GM18511 (cell line): ENCODE data around the gene MGST3.
"Not testable (repeated sequence)": the region's sequence is repeated elsewhere in the genome, so short reads cannot be mapped to it uniquely, and the experiment has no call there.

Experiments
- ATAC-seq: cut with Tn5 transposase; IDR thresholded peaks from one replicate; pipeline ENCODE4 v1.9.1; 2021; ENCODE audit warnings: mild to moderate bottlenecking, moderate library complexity; ENCODE audit not compliant: unreplicated experiment

Gene MGST3

GRCh38 chr1:165630629-165631341 lies at the start of gene MGST3:
Gene MGST3, plus strand, starts transcription at chr1:165631234. Its CDS starts 18,614 bp downstream, at chr1:165649848.
- peak; percentile 83 for ATAC-seq

- no peak for ATAC-seq
Observed at GRCh38 chr1:165581926-165582325, 49.1 kb upstream of the MGST3 start.

DNA sequence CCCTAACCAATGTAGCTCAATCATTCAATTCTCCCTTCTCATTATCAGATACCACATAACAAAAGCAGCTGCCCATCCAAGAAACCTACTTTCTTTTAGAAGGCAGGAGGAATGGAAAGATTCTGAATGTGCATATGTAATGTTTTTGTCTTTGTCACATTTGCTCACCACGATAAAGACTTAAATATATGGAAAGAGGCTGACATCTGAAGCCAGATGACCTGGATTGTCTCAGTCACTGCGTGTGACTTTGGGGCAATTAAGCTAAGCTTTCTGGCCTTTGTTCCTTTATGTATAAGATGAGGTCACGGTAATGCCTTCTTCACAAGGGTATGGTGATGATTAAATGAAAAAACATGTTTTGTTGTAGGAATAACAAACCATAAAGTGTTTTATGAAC lies 44.6 kb upstream of the MGST3 start:
- no peak for ATAC-seq

- ATAC-seq, result not testable (repeated sequence)
Observed at GRCh38 chr1:165591391-165591790, 39.6 kb upstream of the MGST3 start.

DNA sequence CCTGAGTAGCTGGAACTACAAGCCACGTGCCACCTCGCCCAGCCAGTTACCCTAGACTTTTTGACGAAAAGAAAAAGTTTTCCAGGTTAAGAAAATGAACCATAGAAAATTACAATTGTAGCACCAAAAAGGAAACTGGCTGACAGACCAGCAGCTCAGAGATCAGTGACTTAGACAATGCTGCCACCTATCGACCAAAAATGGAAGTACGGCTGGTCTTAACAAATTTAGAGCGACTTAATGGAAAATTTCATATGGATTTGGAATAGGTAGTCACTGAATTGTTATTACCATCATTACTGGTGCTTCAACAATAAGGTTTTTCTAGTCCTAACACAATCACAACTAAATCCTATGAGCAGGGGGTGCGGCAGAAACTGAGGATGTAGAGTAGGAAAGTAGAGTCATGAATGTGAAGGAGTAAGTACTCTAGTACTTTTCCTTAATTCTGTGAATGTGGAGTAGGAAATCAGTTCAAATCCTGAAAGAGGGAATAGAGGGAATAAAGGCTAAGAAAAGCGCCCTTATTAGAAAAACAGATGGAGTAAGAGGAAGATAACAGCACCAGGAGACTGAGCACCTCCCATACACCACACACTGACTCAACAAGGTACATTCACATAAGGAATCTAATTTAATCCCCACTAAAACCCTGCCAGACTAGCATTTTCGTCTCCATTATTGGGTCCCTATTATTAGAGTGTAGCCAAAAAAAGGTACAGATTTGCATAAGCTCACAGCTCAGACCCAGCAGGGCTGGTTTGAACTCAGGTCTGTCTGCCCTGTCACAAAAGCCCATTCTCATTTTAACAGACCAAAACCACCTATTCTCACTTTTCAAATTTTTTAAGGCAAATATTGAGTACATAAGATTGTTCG lies 37.9 kb upstream of the MGST3 start:
- no peak for ATAC-seq

DNA sequence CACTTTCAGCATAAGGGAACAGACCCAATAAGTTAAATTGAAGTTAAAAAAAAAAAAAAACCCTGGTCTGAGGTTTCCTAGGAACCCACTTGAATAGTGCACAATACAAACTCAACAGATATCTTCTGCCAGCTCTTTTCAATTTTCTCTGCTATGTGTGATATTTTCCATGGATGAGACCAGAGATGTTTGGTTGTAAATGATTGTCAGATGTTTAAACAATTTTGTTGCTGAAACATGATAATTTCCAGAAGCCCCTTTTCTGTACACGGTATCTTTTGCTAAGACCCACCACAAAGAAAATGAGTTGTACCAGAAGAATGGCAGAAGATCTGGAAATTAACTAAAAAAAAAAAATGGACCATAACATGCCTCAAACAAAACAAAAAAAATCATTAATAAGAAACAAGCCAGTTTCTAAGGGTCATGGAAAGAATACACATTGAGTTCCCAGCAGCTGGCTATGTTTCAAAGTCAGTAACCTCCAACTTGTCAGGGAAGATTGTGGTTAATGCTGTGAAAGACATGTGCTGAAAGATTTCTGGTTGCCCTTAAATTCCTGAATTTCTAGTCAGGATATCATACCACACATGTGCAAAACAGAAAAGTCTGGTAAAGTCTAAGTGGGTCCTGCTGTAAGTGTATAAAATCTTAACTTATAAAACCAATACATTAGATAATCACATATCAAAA lies 35.6 kb upstream of the MGST3 start:
- no peak for ATAC-seq

DNA sequence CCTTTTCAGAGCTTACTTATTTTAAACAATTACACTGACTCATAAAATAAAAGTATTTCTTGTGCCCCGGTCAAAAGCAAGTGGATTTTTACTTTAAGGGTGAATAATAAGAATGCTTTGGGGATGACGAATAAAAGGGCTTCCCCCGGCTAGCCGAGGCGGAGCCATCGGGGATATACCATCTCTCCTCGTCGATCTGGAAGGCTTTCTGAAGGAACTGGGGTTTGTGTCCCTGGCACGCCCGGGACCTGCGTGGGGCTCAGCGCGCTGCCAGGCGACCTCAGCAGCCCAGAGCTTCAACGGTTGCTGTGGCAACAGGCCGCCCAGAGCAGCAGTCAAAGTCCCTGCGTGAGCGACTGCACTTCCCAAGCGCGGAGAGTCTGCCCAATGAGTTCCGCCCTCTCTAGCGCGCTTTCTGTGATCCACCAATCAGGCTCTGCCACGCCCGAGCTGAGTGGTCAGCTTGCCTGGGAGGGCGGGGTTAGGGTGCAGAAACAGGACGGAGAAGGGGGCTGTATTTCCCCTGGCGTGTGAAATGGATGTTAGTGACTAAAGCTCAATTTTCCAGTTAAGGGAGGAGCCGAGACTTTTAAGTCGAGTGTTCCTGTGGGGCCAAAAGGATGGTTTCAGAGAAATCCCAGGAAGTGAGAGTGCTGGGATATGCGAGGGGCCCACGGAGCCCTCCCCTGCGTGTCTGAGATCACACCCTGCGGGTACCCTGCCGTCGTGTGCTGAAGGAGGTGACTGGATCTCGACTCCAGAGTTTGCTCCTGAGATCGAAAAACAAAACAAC lies 33.0 kb upstream of the MGST3 start:
- ATAC-seq, result peak; percentile 97

DNA sequence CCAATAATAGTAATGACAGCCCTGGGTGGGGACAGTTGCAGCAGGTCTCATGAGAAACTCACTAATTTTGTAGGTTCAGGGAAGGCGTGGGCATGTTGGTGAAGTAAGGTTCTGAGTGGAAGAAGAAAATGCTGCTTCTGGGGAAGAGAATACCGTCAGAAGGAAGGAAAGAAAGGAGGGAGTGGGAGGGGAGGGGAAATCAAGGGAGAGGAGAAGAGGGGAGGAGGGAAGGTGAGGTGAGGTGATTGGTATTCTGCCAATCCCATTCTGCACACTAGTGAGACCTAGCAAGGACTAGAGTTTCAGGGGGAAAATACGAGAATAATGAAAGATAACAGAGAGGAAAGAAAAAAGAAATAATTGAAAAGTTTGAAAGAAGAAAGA lies 32.4 kb upstream of the MGST3 start:
- no peak for ATAC-seq

GRCh38 chr1:165600793-165601192 lies 30.2 kb upstream of the MGST3 start:
- ATAC-seq, result no peak

- ATAC-seq, result no peak
Observed at GRCh38 chr1:165603810-165604209, 27.2 kb upstream of the MGST3 start.

DNA sequence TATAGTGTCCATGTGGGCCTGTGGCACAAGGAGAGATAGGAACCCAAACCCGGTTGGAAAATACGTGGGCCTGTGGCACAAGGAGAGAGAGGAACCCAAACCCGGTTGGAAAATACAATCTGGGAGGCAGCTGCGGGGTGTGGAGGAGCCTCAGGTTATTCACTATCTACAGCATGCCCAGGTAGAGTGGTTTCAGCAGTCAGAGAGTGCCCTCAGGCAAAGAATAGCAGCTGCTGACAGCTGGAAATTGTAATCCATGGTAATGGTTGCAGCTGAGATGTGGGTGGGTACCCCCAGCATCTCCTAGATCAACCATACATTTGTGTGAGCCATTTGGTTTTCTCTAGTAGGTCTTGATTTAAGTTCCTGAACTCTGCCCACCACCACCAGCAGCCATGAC lies 25.8 kb upstream of the MGST3 start:
- ATAC-seq, result no peak

- not testable (repeated sequence) for ATAC-seq
Observed at GRCh38 chr1:165606676-165607075, 24.4 kb upstream of the MGST3 start.

DNA sequence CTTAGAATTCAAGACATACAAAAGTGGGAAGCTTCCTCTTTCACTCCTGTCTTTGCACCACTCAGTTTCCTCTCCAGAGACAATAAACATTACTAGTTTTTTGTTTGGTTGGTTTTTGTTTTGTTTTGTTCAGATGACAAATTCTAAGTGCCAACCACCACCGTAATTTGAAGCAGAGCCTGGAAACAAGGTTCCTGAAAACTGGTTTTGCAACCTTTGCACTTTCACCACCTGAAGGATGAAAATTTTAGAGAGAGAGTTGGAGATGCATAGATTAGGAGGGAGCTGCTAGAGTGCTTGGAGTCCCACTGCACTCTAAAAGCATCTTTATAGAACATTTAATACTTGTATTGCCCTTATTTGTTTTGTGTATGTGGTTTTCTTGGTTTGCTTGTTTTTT lies 20.2 kb upstream of the MGST3 start:
- no peak for ATAC-seq

- peak; percentile 67 for ATAC-seq
Observed at GRCh38 chr1:165612062-165612461, 19.0 kb upstream of the MGST3 start.

DNA sequence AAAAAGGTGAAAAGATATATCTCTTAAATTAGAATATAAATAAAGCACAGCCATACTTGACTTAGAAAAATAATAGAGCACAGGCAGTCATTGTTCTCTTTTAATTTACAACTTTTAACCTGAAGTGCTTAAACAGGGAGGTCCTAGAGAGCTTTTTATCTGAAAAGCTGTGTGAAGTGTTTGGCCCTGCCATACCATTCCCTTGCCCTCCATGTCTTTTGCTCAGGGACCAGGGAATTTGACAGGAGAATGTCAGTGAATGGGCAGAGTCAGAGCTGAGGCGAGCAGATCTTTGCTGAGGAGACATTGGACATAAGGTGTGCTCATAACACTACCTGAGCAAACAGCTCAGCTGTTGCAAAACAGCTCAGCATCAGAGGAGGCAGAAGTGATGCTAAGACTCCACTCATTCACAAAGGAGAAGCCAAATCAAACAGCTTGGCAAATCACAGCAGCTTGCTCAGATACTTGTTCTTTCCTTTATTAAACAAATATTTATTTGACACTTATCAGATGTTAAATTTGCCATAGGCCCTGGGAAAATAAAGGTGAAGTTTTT lies 14.9 kb upstream of the MGST3 start:
- ATAC-seq, result no peak

DNA sequence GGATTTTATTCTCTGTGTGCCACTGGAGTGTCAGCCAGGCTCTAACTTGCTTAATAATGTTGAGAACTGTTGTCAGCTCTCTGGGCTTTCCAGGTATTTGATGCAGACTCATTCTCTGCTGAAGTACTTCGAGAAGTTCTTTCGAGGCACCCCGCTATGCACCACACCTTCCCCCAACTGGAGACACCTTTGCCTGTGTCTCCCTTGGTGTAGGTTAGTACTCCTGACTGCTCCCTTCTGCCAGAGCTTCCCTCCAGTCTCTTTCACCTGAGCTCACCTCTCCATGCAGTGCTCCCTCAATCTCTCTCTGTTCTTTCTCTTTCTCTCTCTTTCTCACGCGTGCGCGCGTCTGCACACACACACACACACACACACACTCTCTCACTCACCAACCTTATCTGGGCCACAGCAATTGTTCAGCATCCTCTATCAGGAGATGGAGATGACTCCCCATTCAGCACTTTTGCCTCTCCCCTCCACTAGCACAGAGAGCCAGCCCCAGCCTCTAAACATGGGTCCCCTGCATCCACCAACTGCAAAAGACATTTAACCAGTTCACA lies 14.0 kb upstream of the MGST3 start:
- no peak for ATAC-seq

DNA sequence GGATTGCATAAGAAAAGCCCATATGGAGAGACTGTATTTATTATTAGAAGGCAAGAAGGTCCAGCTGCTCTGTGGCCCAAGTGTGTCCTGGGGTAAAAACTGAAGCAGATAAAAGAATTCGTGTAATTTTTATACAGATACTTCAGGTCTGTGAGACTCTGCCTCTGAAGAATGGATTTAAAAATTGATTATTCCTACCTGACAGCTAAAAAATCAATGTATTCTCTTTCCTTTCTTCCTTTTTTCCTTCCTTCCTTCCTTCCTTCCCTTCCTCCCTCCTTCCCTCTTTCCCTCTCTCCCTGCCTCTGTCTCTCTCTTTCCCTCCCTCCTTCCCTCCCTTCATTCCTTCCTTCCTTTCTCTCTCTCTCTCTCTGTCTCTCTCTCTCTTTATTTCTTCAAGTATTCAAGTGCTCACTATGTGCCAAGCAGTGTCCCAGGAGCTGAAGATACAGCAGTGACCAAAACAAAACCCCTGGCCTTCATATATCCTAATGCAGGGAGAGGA lies 11.3 kb upstream of the MGST3 start:
- no peak for ATAC-seq

DNA sequence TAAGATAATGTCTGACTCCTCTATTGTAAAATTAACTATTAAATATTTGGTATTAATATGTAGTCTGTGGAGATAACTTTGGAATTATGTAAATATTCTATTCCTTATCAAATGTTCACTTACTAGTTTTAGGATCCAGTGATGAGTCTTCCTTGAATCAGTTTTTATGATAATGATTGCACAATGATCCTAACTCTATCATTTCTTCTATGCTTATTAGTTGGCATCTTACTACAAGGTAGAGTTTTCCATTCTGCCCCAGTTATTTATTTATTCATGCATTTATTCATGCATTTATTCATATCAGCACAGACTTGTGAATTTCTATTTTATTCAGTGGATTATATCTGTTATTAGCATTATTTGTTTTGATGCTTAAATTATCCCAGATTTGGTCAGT lies 7.4 kb upstream of the MGST3 start:
- ATAC-seq, result no peak

DNA sequence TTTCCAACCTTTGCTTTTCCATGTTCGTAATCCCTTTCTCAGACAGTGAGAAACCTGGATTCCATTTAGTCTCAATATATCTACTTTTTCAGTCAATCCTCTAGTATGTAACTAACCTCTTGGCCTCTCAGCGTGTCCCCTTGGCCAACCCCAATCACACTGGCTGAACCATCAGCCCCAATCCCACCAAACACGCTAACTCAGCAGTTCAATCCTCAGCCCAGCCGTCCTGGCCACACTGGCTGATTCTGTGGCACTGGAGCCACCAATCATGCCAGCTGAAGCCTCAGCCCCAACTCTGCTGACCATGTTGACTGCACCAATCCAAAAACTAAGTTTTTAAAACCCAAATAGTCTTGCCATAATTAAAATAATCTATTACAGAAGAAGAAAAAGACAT lies 6.6 kb upstream of the MGST3 start:
- ATAC-seq, result no peak
